Coronary artery (tissue), 2 donors: Measurements from ENCODE around the gene SART3.
"Not testable (repeated sequence)": the region's sequence is repeated elsewhere in the genome, so short reads cannot be mapped to it uniquely, and the experiment has no call there.

Source experiments
- DNase-seq: peaks from one replicate; pipeline ENCODE4 v3.0.0-alpha.2; 2017; ENCODE audit warnings: low spot score
- H3K27ac ChIP-seq, 2 donors: fragments of 200-600 bp; sonication (generic); one replicate each; pipeline ENCODE4 v1.5.1; 2016 to 2019
- H3K4me3 ChIP-seq: fragments of 200-600 bp; sonication (generic); 2 replicates; pipeline ENCODE4 v1.5.1; 2016; ENCODE audit warnings: mild to moderate bottlenecking, moderate library complexity
- TF ChIP-seq, protein P1 (sequence below): fragments of 200-600 bp; sonication (generic); IDR thresholded peaks from one replicate; pipeline ENCODE4 v1.5.1; 2019; ENCODE audit warnings: antibody characterized with exemption

SART3 gene

DNA sequence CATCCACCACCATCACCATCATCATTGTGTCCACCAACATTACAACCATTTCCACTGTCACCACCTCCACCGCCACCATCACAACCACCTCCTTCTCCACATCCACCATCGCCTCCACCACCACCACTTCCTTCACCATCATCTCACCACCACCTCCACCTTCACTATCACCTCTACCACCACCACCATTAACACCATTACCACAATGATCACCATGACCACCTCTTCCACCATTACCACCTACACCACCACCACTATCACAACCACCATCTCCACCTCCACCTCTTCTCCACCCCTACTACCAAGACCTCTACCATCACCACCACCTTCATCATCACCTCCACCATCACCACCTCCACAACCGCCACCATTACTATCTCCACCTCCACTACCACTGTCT, 17.8 kb upstream of the SART3 start:
- Histone ChIP-seq H3K27ac (no peak overlapping the region), H3K4me3 (no peak overlapping the region)
- TF ChIP-seq, protein P1, sequence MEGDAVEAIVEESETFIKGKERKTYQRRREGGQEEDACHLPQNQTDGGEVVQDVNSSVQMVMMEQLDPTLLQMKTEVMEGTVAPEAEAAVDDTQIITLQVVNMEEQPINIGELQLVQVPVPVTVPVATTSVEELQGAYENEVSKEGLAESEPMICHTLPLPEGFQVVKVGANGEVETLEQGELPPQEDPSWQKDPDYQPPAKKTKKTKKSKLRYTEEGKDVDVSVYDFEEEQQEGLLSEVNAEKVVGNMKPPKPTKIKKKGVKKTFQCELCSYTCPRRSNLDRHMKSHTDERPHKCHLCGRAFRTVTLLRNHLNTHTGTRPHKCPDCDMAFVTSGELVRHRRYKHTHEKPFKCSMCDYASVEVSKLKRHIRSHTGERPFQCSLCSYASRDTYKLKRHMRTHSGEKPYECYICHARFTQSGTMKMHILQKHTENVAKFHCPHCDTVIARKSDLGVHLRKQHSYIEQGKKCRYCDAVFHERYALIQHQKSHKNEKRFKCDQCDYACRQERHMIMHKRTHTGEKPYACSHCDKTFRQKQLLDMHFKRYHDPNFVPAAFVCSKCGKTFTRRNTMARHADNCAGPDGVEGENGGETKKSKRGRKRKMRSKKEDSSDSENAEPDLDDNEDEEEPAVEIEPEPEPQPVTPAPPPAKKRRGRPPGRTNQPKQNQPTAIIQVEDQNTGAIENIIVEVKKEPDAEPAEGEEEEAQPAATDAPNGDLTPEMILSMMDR = no peak
- DNase-seq = no peak

DNA sequence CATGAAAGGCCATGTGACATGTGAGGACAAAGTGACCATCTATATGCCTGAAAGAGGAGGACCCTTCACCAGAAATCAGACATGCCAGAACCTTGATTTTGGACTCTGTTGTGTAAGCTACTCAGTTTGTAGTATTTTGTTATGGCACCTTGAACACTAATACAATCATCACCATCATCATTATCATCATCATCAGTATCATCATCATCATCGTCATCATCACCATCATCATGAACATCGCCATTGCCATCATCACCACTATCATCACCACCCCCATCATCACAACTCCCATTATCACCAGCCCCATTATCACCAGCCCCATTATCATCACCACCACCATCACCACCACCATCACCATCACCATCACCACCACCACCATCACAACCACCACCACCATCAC, 17.3 kb upstream of the SART3 start:
- Histone ChIP-seq H3K4me3 (no peak overlapping the region), H3K27ac (no peak overlapping the region)
- no peak for DNase-seq
- TF ChIP-seq, protein P1 = no peak

DNA sequence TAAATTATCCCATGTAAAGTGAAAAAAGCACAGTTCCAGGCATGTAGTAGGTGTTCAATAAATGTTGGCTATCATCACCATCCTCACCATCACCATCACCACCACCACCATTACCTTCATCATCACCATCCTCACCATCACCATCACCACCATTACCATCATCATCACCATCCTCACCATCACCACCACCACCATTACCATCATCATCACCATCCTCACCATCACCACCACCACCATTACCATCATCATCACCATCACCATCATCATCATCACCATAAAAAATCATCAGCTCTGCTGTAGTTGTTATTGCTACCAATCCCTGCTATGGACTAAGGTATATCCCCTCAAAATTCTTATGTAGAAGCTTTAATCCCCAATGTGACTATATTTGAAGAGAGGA, 16.5 kb upstream of the SART3 start:
- Histone ChIP-seq H3K27ac (no peak overlapping the region), H3K4me3 (no peak overlapping the region)
- TF ChIP-seq, protein P1 = no peak
- DNase-seq = no peak

DNA sequence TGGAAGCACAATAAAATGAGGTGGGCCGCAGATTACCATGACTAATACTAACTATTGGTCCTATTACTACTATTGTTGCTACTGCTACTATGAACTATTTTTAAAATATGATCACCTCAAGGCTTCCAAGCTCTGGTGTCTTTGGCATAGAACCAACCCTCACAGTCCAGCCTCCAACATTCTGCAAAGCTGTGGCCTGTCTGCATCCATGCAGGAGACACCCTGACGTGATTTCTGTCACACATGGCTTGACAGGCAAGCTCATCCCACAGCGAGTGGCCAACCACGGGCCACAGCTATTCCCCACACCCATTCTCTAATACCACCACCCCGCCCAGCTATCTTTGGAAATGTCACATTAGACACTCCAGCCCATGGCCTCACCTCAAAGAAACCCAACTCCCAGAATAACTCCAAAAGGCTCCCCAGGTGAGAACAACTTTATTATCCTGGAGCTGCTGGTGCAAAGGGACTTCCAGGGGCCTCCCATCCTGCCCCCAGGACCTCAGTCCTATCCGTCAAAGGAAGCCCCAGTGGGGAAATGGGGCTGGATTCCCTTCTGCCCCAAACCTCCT, 15.8 kb upstream of the SART3 start:
- Histone ChIP-seq H3K4me3 (no peak overlapping the region), H3K27ac (no peak overlapping the region)
- DNase-seq = peak; percentile 52
- TF ChIP-seq, protein P1 = no peak

DNA sequence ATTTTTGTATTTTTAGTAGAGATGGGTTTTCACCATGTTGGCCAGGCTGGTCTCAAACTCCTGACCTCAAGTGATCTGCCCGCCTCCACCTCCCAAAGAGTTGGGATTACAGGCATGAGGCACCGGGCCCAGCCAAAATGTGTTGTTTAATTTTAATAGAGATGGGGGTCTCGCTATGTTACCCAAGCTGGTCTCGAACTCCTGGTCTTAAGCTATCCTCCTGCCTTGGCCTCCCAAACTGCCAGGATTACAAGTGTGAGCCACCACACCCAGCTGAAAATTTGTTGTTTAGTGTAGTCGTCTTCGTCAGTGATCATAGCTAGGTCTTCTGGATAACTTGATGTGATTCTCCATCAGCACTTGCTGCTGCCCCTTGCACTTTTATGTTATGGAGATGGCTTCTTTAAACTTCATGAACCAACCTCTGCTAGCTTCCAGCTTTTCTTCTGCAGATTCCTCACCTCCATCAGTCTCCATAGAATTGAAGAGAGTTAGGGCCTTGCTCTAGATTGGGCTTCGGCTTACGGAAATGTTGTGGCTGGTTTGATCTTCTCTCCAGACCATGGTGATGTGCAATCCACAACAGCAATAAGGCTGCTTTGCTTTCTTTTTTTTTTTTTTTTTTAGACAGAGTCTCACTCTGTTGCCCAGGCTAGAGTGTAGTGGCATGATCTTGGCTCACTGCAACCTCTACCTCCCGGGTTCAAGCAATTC, 14.4 kb upstream of the SART3 start:
- no peak overlapping the region for H3K4me3 ChIP-seq
- TF ChIP-seq, protein P1 = no peak
- peak; percentile 31 for DNase-seq
- no peak overlapping the region for H3K27ac ChIP-seq

DNA sequence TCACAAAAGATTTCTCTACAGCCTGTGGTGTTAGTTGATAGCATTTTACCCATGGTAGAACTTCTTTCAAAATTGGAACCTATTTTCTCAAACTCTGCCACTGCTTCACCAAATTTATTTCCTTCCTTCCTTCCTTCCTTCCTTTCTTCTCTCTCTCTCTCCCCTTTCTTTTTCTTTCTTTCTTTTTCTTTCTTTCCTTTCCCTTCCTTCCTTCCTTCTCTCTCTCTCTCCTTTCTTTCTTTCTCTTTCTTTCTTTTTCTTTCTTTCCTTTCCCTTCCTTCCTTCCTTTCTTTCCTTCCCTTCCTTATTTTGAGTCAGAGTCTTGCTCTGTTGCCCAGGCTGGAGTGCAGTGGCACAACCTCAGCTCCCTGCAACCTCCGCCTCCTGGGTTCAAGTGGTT, 13.3 kb upstream of the SART3 start:
- DNase-seq, H3K27ac ChIP-seq, H3K4me3 ChIP-seq: not testable (repeated sequence)

DNA sequence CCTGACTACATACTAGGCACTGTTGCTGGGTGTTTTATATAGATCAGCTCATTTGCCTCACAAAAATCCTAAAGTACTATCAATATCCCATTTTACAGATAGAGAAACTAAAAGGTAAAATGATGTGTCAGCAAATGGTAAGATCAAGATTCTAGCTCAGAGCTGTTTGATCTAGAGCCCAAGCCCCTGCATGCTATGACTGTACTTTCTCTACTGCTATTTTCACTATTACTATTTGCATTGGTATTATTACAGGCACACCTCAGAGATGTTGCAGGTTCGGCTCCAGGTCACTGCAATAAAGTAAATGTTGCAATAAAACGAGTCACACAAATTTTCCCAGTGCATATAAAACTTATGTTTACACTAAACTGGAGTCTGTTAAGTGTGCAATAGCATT, 12.3 kb upstream of the SART3 start:
- TF ChIP-seq, protein P1 = no peak
- DNase-seq = no peak
- H3K4me3 ChIP-seq = no peak overlapping the region
- H3K27ac ChIP-seq = no peak overlapping the region
